GM19035 (cell line): ENCODE results near the gene CDC40.
"Not testable (repeated sequence)": the region's sequence is repeated elsewhere in the genome, so short reads cannot be mapped to it uniquely, and the experiment has no call there.

Experiments used
- ATAC-seq: cut with Tn5 transposase; IDR thresholded peaks from one replicate; pipeline ENCODE4 v1.9.1; 2021; ENCODE audit not compliant: unreplicated experiment

The CDC40 gene

GRCh38 chr6:110266996-110267395 lies 86.8 kb downstream of the CDC40 start:
- ATAC-seq: no peak

DNA sequence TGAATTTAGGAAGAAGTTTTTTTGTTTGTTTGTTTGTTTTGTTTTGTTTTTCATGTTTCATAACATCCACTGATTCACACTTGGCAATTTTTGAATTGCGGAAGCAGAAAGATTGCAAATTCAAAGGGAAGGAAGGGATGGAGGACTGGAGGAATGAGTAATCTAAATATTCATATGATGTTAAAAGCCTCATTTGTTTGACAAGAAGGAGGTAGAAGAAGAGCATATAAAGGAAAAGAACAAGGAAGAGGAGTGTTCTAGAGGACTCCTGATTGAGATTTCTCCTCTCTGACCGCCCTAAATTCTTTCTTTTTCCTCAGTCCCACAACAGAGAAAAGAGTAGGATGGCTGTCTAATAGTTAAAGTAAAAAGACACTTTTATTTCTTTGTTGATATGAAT lies 89.4 kb downstream of the CDC40 start:
- ATAC-seq: no peak

DNA sequence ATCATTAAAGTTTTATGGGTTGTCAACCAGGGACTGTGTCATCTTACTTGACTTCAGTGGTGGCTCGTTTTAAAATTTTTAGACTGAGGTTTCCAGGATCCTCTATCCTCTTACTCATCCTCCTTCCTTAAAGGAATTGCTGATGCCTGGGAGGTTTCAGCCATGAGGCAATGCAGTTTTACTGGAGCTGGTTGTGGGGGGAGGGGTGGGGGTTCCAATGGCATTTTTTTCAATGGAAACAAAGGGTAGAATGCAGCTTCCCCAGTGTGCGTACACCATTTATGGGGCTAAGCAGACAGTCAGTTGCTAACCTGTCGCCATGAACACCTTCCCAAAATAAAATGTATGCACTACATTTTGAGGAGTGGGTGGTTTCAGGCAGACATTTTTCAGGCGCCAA lies 89.9 kb downstream of the CDC40 start:
- ATAC-seq: no peak

DNA sequence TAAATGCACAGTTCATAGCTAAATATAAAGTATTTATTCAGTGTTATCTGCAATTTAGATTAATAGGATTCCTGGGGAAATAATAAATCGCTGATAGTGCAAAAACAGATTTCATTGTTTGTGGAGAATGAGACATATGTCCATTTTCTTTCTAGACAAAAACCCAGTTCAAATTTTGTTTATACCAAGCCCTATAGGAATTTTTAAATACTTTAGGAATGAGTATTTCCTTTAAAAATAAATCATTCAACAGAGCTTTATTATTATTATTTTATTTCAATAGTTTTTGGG lies 91.5 kb downstream of the CDC40 start:
- no peak for ATAC-seq

- ATAC-seq: not testable (repeated sequence)
These were observed 92.6 kb downstream of the CDC40 start for GRCh38 chr6:110272781-110273180.

GRCh38 chr6:110277100-110277665 lies 97.0 kb downstream of the CDC40 start:
- no peak for ATAC-seq
